Body of pancreas (tissue), 4 donors: ENCODE results near the gene ARL6IP6. TPM values are rescaled to one million over a fixed set of nuclear protein-coding genes. Genes with fewer than 3 reads are reported as not detected.

Experiments used
- ATAC-seq: fragments of 150-250 bp; one replicate; pipeline ENCODE4 v1.9.1; 2016
- DNase-seq, 4 donors: peaks; one replicate each; pipeline ENCODE4 v3.0.0-alpha.2; 2019
- H3K27ac ChIP-seq, 4 donors: fragments of 200-600 bp; sonication (generic); 1 replicate in 3 of 4; 2 replicates in 1 of 4; pipeline versions ENCODE4 v1.5.1 to v1.6.1; 2016 to 2019; ENCODE audit warnings: mild to moderate bottlenecking in 1 of 4, mixed read lengths in 1 of 4, moderate library complexity in 1 of 4
- H3K27me3 ChIP-seq, 2 donors: fragments of 200-600 bp; sonication (generic); one replicate each; pipeline ENCODE4 v1.6.0; 2016; ENCODE audit warnings: mild to moderate bottlenecking in 1 of 2
- H3K36me3 ChIP-seq, 2 donors: fragments of 200-600 bp; sonication (generic); replicated peaks in 1 of 2; 2 replicates each; pipeline ENCODE4 v1.5.1; 2016; ENCODE audit warnings: low read depth in 2 of 2; ENCODE audit not compliant: insufficient read depth in 1 of 2
- H3K4me1 ChIP-seq: fragments of 200-600 bp; sonication (generic); one replicate; pipeline ENCODE4 v1.6.0; 2016
- H3K4me3 ChIP-seq, 2 donors: fragments of 200-600 bp; sonication (generic); 1 replicate in 1 of 2; 2 replicates in 1 of 2; pipeline ENCODE4 v1.5.1; 2016 to 2019
- H3K9me3 ChIP-seq, 3 donors: fragments of 200-600 bp; sonication (generic); 1 replicate in 2 of 3; 2 replicates in 1 of 3; pipeline ENCODE4 v1.5.1; 2016
- POLR2A ChIP-seq, 3 donors: fragments of 450-650 bp; IDR thresholded peaks; one replicate each; pipeline ENCODE4 v1.6.1; 2016; ENCODE audit warnings: antibody characterized with exemption in 3 of 3, mild to moderate bottlenecking in 2 of 3
- WGBS, 2 donors: methylation state at CpG; one replicate each; pipeline ENCODE4 v1.1.5; 2017; 5-methylcytosine and 5-hydroxymethylcytosine counted together
- intact Hi-C: fragments of 100-400 bp; cut with DNase I; formaldehyde crosslinking; loops from one replicate; pipeline ENCODE4 v1.15.1; 2023
- total RNA-seq, 2 donors: library from RNA; depleted of rRNA; stranded (reverse); fragments of >200 nt; gene quantifications; one replicate each; pipeline ENCODE4 v1.1.0, GENCODE V29; 2016
- TF ChIP-seq, protein P1 (sequence below), 7 experiments: fragments of 450-650 bp in 4 of 7; fragments of 200-600 bp in 3 of 7; sonication (generic) in 3 of 7; IDR thresholded peaks; one replicate each; pipeline ENCODE4 v1.5.1; 2016 to 2019; ENCODE audit warnings: antibody characterized with exemption in 7 of 7

The ARL6IP6 gene
- total RNA-seq, 2 donors from 2014 or later, result 8.3 to 12.2 TPM

DNA sequence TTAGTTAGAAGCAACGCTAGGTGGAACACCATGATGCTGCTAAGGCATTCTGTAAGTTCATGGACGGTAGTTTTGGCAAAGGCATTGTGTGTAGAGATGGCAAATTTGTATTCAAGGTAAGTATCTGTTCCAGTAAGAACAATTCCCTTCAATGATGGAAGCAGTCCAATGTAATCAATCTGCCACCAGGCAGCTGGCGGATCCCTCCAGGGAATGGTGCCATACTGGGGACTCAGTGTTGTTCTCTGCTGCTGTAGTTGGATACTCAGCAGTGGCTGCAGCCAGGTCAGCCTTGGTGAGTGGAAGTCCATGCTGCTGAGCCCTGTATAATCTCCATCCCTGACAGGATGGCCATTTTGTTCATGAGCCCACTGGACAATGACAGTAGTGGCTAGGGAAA lies 62.8 kb downstream of the ARL6IP6 start:
- no peak overlapping the region for H3K4me3 ChIP-seq
- no peaks in the 10 kb centered on the region for H3K36me3 ChIP-seq
- H3K27ac ChIP-seq, result no peak overlapping the region
- H3K9me3 ChIP-seq, result no peaks in the 10 kb centered on the region
- H3K4me1 ChIP-seq, result no peaks in the 10 kb centered on the region
- WGBS, 2 donors, result 61 to 62% methylated on average over 3 of the region's 3 CpGs
- ATAC-seq, result no peak
- DNase-seq, result no peak
- intact Hi-C loops, result no loop called here
- H3K27me3 ChIP-seq, result no peaks in the 10 kb centered on the region
- TF ChIP-seq, protein P1, sequence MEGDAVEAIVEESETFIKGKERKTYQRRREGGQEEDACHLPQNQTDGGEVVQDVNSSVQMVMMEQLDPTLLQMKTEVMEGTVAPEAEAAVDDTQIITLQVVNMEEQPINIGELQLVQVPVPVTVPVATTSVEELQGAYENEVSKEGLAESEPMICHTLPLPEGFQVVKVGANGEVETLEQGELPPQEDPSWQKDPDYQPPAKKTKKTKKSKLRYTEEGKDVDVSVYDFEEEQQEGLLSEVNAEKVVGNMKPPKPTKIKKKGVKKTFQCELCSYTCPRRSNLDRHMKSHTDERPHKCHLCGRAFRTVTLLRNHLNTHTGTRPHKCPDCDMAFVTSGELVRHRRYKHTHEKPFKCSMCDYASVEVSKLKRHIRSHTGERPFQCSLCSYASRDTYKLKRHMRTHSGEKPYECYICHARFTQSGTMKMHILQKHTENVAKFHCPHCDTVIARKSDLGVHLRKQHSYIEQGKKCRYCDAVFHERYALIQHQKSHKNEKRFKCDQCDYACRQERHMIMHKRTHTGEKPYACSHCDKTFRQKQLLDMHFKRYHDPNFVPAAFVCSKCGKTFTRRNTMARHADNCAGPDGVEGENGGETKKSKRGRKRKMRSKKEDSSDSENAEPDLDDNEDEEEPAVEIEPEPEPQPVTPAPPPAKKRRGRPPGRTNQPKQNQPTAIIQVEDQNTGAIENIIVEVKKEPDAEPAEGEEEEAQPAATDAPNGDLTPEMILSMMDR (IDR thresholded peaks at IDR 0.05), result no peak
- TF ChIP-seq POLR2A (IDR thresholded peaks at IDR 0.05), result no peak

DNA sequence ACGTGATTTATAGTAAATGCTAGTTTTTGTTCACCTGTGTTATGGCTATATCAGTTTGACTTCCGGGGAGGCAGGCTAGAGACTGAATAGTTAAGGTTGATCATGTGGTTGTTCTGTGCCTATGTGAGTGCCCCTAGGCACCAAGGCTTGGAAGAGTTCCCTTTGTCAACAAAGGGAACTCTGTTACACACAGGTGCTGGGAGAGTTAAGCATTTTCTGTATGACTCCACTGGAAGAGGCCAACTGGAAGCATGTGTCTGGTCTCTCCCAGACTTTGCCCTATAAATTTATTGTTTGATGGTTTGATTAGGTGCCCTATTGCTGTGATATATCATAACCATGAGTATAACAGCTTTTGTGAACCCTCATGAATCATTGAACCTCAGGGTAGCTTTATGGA lies 63.8 kb downstream of the ARL6IP6 start:
- WGBS, 2 donors, result 55 to 67% methylated on average over 2 of the region's 2 CpGs
- H3K27ac ChIP-seq, result no peak overlapping the region
- H3K4me1 ChIP-seq, result no peaks in the 10 kb centered on the region
- TF ChIP-seq, protein P1 (IDR thresholded peaks at IDR 0.05), result no peak
- TF ChIP-seq POLR2A (IDR thresholded peaks at IDR 0.05), result no peak
- no peaks in the 10 kb centered on the region for H3K36me3 ChIP-seq
- ATAC-seq (no peak), DNase-seq (no peak)
- no peak overlapping the region for H3K4me3 ChIP-seq
- intact Hi-C loops, result no loop called here
- no peaks in the 10 kb centered on the region for H3K9me3 ChIP-seq
- H3K27me3 ChIP-seq, result no peaks in the 10 kb centered on the region

DNA sequence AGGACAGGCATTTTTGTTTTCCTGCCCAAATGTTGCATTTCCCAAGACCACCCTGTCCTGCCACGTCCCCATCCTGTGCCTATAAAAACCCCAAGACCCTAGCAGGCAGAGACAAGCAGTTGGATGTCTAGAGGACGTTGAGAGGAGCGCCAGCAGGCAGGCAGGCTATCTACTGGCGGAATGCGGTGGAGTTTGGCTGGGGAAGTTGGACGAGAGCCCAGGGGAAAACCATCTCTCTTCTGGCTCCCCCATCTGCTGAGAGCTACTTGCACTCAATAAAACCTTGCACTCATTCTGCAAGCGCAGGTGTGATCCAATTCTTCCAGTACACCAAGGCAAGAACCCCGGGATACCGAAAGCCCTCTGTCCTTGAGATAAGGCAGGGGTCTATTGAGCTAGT lies 72.5 kb downstream of the ARL6IP6 start:
- DNase-seq, result no peak
- Histone ChIP-seq H3K27me3 (no peaks in the 10 kb centered on the region), H3K4me1 (no peaks in the 10 kb centered on the region), H3K27ac (no peak overlapping the region), H3K9me3 (no peaks in the 10 kb centered on the region), H3K4me3 (no peak overlapping the region), H3K36me3 (no peaks in the 10 kb centered on the region)
- TF ChIP-seq, protein P1 (IDR thresholded peaks at IDR 0.05), result no peak
- TF ChIP-seq POLR2A (IDR thresholded peaks at IDR 0.05), result no peak
- no peak for ATAC-seq
- intact Hi-C loops, result no loop called here
- WGBS, 2 donors, result 63 to 79% methylated on average over 7 to 9 of the region's 9 CpGs

DNA sequence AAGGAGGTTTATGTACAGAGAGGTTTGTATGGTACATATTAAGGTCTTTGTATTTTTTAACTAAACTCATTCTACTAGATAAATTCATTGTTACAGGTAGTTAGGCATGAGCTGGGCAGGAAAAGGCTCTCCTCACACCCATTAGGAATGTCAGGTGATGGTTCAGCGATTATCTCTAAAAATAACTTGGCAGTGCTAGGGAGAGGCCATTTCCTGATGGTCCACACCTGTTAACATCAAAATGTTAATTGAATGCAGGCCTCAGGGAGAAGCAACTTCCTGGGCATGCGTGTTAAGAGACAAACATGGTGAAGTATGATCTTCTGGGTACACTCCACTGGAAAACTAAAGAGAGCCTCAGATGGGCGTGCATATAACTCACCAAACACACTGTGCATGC lies 73.6 kb downstream of the ARL6IP6 start:
- intact Hi-C loops, result no loop called here
- no peak for ATAC-seq

DNA sequence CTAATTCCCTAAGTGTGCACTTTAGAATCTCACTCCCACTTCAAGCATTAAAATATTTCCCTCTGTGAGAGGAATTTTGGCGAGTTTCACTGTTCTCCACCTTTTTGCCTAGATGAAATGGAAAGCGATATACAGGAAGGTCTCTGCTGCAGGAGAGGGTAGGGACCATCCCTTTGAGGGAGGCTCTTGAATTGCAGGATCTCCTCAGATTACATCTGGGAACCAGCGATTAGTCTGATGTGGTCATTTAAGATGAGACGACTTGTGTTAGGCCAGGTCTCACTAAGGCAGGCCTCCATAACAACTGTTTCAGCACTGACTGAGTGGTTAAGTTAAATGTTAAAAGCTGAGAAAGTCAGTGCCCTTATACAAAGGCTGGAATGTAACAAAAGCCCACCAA lies 74.6 kb downstream of the ARL6IP6 start:
- Histone ChIP-seq H3K4me3 (no peak overlapping the region), H3K9me3 (no peaks in the 10 kb centered on the region), H3K4me1 (no peaks in the 10 kb centered on the region), H3K27ac (no peak overlapping the region), H3K36me3 (no peaks in the 10 kb centered on the region), H3K27me3 (no peaks in the 10 kb centered on the region)
- 62 to 81% methylated on average over 4 of the region's 4 CpGs for WGBS, 2 donors
- TF ChIP-seq, protein P1 (IDR thresholded peaks at IDR 0.05), result no peak
- no peak for TF ChIP-seq POLR2A (IDR thresholded peaks at IDR 0.05)
- ATAC-seq (no peak), DNase-seq (no peak)
- intact Hi-C loops, result no loop called here

More for the DNA sequence above, 73.6 kb downstream of the ARL6IP6 start:
- Histone ChIP-seq H3K27ac (no peak overlapping the region), H3K36me3 (no peaks in the 10 kb centered on the region), H3K4me1 (no peaks in the 10 kb centered on the region), H3K9me3 (no peaks in the 10 kb centered on the region), H3K27me3 (no peaks in the 10 kb centered on the region), H3K4me3 (no peak overlapping the region)
- 46 to 75% methylated on average over 3 of the region's 3 CpGs for WGBS, 2 donors
- DNase-seq, result no peak
- TF ChIP-seq, protein P1 (IDR thresholded peaks at IDR 0.05), result no peak
- TF ChIP-seq POLR2A (IDR thresholded peaks at IDR 0.05), result no peak
